HFFc6 (cell line): ENCODE results near the gene CDH5. TPM values are rescaled to one million over a fixed set of nuclear protein-coding genes. Genes with fewer than 3 reads are reported as not detected.
A peak's percentile ranks its signal among the peaks of the same experiment; 100 is the strongest.

Source experiments
- DNase-seq: peaks from one replicate; pipeline ENCODE4 v3.0.0-alpha.2; 2018
- H3K27ac Mint-ChIP-seq: 2 replicates; pipeline ENCODE4 v1.8.0; 2020; ENCODE audit warnings: mild to moderate bottlenecking, mixed read lengths
- H3K27me3 Mint-ChIP-seq: 2 replicates; pipeline ENCODE4 v1.8.0; 2021; ENCODE audit warnings: mild to moderate bottlenecking, moderate library complexity, mixed read lengths; ENCODE audit not compliant: insufficient read depth
- H3K36me3 Mint-ChIP-seq: 2 replicates; pipeline ENCODE4 v1.8.0; 2021; ENCODE audit warnings: low read depth, mixed read lengths
- H3K4me1 Mint-ChIP-seq: 2 replicates; pipeline ENCODE4 v1.8.0; 2020; ENCODE audit warnings: low read depth, mixed read lengths
- H3K4me3 Mint-ChIP-seq: 2 replicates; pipeline ENCODE4 v1.8.0; 2020; ENCODE audit warnings: mild to moderate bottlenecking, moderate library complexity, mixed read lengths
- H3K9me3 Mint-ChIP-seq: 2 replicates; pipeline ENCODE4 v1.8.0; 2020; ENCODE audit warnings: mild to moderate bottlenecking, mixed read lengths
- CTCF ChIP-seq: fragments of 200-600 bp; sonication (generic); IDR thresholded peaks from 2 replicates; pipeline ENCODE4 v1.5.0; 2021; ENCODE audit warnings: antibody characterized with exemption, mild to moderate bottlenecking
- total RNA-seq, 6 experiments: library from RNA; stranded (reverse); fragmentation: NEBNext Ultra II Directional; extraction: Animal tissue kit (Norgen Biotek cat#: 25700); gene quantifications; 2 replicates in 1 of 6; 3 replicates in 5 of 6; pipeline ENCODE4 v1.2.3, GENCODE V29; 2021

CDH5 gene
- total RNA-seq, 6 experiments from 2014 or later = not detected

DNA sequence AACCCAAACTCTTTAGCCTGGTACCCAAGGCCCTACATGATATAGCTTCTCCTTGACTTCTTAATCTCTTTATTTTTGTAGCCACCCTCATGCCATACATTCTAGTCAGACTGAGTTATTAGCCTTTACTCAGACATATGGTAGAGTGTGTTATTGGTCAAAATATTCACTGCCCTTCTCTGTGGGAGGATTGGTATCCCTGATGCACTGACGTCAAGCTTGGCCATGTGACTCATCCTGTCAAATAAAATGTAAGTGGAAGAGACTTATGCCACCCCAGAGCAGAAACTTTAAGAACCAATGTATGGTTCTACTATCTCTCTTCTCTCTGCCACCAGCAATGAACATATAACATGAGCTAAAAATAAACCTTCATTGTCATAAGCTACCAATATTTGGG lies 48.4 kb downstream of the CDH5 start:
- peaks cover 5% of the 10 kb centered on the region for H3K9me3 Mint-ChIP-seq
- DNase-seq = peak; percentile 70
- H3K4me1 Mint-ChIP-seq = peaks cover 45% of the 10 kb centered on the region
- peak overlapping the region; percentile 42 for H3K27ac Mint-ChIP-seq
- peaks cover 17% of the 10 kb centered on the region for H3K36me3 Mint-ChIP-seq
- H3K4me3 Mint-ChIP-seq = no peak overlapping the region; the same call in 1 of the 2 replicates
- no peak for TF ChIP-seq CTCF
- H3K27me3 Mint-ChIP-seq = peaks cover 2% of the 10 kb centered on the region; the same call in 1 of the 2 replicates

GRCh38 chr16:66416136-66416535 lies 49.6 kb downstream of the CDH5 start:
- Mint-ChIP-seq H3K4me3 (no peak overlapping the region), H3K4me1 (peaks cover 52% of the 10 kb centered on the region), H3K36me3 (peaks cover 15% of the 10 kb centered on the region), H3K27me3 (peaks cover 2% of the 10 kb centered on the region; the same call in 1 of the 2 replicates), H3K9me3 (peaks cover 5% of the 10 kb centered on the region), H3K27ac (peak overlapping the region; percentile 57; the same call in 1 of the 2 replicates)
- DNase-seq = peak; percentile 39
- no peak for TF ChIP-seq CTCF

DNA sequence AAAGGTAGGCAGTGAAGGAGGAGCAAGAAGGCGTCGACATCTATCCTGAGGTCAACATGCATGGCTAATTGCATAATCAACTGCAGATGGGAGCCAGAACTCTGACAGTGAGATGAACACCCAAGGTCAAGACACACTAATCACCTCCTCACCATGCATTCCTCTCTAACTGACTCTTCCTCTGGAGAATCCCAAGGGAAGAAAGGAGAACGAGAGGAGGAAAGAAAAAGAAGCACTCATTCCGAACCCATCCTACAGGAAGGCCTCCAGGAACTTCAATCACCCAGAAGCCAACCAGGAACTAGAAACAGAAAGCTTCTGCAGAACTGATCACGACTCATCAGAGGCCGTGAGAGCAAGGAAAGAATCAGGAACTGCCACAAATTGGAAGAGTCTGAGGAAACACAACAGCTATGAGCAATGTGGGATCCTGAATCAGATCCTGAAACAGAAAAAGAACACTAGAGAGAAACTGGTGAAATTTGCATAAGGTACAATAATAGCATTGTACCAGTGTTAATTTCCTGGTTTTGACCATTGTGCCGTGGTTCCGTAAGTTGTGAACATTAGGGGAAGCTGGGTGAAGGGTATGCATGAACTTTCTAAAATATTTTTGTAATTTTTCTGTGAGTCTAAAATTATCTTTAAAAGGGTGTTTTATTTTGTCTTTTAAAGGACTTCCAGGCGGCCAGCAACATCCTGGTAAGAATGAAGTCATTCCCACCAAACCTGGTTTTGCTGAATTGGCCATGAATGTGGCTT lies 50.6 kb downstream of the CDH5 start:
- Mint-ChIP-seq H3K4me3 (peak overlapping the region; percentile 59), H3K36me3 (peaks cover 9% of the 10 kb centered on the region; the same call in 1 of the 2 replicates), H3K27ac (peak overlapping the region; percentile 80), H3K27me3 (peaks cover 5% of the 10 kb centered on the region; the same call in 1 of the 2 replicates), H3K4me1 (peaks cover 52% of the 10 kb centered on the region), H3K9me3 (peaks cover 5% of the 10 kb centered on the region; the same call in 1 of the 2 replicates)
- peak; percentile 45 for DNase-seq
- TF ChIP-seq CTCF = no peak

- no peak for DNase-seq
- H3K27me3 Mint-ChIP-seq = peaks cover 5% of the 10 kb centered on the region; the same call in 1 of the 2 replicates
- H3K9me3 Mint-ChIP-seq = no peaks in the 10 kb centered on the region
- peaks cover 5% of the 10 kb centered on the region; the same call in 1 of the 2 replicates for H3K36me3 Mint-ChIP-seq
- no peak for TF ChIP-seq CTCF
- no peak overlapping the region for H3K4me3 Mint-ChIP-seq
- H3K27ac Mint-ChIP-seq = no peak overlapping the region
- peaks cover 52% of the 10 kb centered on the region for H3K4me1 Mint-ChIP-seq
Measured at GRCh38 chr16:66418165-66418962, 51.9 kb downstream of the CDH5 start.

DNA sequence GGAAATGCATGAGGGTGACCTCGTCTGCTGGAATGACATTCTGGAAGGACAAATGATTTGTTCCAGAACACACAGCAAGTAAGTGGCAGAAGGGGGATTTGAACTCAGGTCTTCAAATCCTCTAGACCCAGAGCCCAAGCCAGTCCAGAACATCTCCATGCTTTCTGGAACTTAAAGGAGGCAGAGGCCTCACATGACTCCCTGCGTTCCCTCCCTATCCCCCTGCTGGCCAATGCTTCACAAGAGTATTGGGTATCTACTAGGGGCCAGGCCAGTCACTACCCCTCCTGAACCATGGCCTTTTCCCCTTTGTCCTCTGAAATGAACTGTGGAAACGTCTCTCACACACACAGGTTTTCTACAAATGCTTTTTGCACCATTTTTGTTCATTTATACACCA lies 53.0 kb downstream of the CDH5 start:
- no peaks in the 10 kb centered on the region for H3K9me3 Mint-ChIP-seq
- H3K4me3 Mint-ChIP-seq = no peak overlapping the region
- H3K27ac Mint-ChIP-seq = no peak overlapping the region
- H3K36me3 Mint-ChIP-seq = peaks cover 5% of the 10 kb centered on the region; the same call in 1 of the 2 replicates
- DNase-seq = no peak
- peak; percentile 46 for TF ChIP-seq CTCF
- peaks cover 50% of the 10 kb centered on the region for H3K4me1 Mint-ChIP-seq
- H3K27me3 Mint-ChIP-seq = peaks cover 5% of the 10 kb centered on the region; the same call in 1 of the 2 replicates
